Mononuclear cell (primary cell): ENCODE data around the gene CENPK. TPM values are rescaled to one million over a fixed set of nuclear protein-coding genes. Genes with fewer than 3 reads are reported as not detected.
"Not testable (repeated sequence)": the region's sequence is repeated elsewhere in the genome, so short reads cannot be mapped to it uniquely, and the experiment has no call there.

Experiments used
- H3K27me3 ChIP-seq: 2 replicates; pipeline ENCODE4 v1.6.0; 2011; ENCODE audit warnings: low read length, control low read depth; ENCODE audit not compliant: insufficient read depth
- H3K4me1 ChIP-seq: 2 replicates; pipeline ENCODE4 v1.5.1; 2011; ENCODE audit warnings: mild to moderate bottlenecking, low read length, control low read depth; ENCODE audit not compliant: insufficient read depth
- H3K4me3 ChIP-seq: 2 replicates; pipeline ENCODE4 v1.5.1; 2011; ENCODE audit warnings: mild to moderate bottlenecking, low read length, moderate library complexity
- H3K9me3 ChIP-seq: 2 replicates; pipeline ENCODE4 v1.5.1; 2011; ENCODE audit warnings: low read depth, mild to moderate bottlenecking, control low read depth, low read length
- total RNA-seq: library from RNA; depleted of rRNA; stranded (reverse); fragments of >200 nt; gene quantifications from one replicate; pipeline ENCODE4 v1.2.3, GENCODE V29; 2012

Gene CENPK
- total RNA-seq, 1 donor = 7.9 TPM

- H3K27me3 ChIP-seq = no peaks in the 10 kb centered on the region
- H3K9me3 ChIP-seq = no peaks in the 10 kb centered on the region
- no peaks in the 10 kb centered on the region for H3K4me1 ChIP-seq
- no peak overlapping the region for H3K4me3 ChIP-seq
These were observed 18.5 kb downstream of the CENPK start for GRCh38 chr5:65544473-65544872.

GRCh38 chr5:65539827-65540226 is 23.1 kb downstream of the CENPK start:
- Histone ChIP-seq H3K9me3 (no peaks in the 10 kb centered on the region), H3K27me3 (no peaks in the 10 kb centered on the region), H3K4me3 (no peak overlapping the region), H3K4me1 (no peaks in the 10 kb centered on the region)

GRCh38 chr5:65535529-65535987 is 27.4 kb downstream of the CENPK start:
- Histone ChIP-seq H3K4me3 (no peak overlapping the region), H3K27me3 (no peaks in the 10 kb centered on the region), H3K4me1 (no peaks in the 10 kb centered on the region), H3K9me3 (no peaks in the 10 kb centered on the region)

GRCh38 chr5:65530904-65531303 is 32.1 kb downstream of the CENPK start:
- Histone ChIP-seq H3K9me3 (no peaks in the 10 kb centered on the region), H3K27me3 (no peaks in the 10 kb centered on the region), H3K4me1 (no peaks in the 10 kb centered on the region), H3K4me3 (no peak overlapping the region)

- no peaks in the 10 kb centered on the region for H3K9me3 ChIP-seq
- no peak overlapping the region for H3K4me3 ChIP-seq
- no peaks in the 10 kb centered on the region for H3K27me3 ChIP-seq
- H3K4me1 ChIP-seq = no peaks in the 10 kb centered on the region
These were observed 37.2 kb downstream of the CENPK start for GRCh38 chr5:65525726-65526125.

- Histone ChIP-seq H3K27me3 (no peaks in the 10 kb centered on the region), H3K9me3 (no peaks in the 10 kb centered on the region), H3K4me1 (no peaks in the 10 kb centered on the region), H3K4me3 (no peak overlapping the region)
These were observed 50.6 kb downstream of the CENPK start for GRCh38 chr5:65512170-65512937.

GRCh38 chr5:65508978-65509377 is 54.0 kb downstream of the CENPK start:
- H3K9me3 ChIP-seq = no peaks in the 10 kb centered on the region
- no peaks in the 10 kb centered on the region for H3K27me3 ChIP-seq
- H3K4me3 ChIP-seq = no peak overlapping the region
- no peaks in the 10 kb centered on the region for H3K4me1 ChIP-seq

GRCh38 chr5:65506961-65507360 is 56.0 kb downstream of the CENPK start:
- H3K4me1 ChIP-seq = no peaks in the 10 kb centered on the region
- no peaks in the 10 kb centered on the region for H3K9me3 ChIP-seq
- H3K27me3 ChIP-seq = no peaks in the 10 kb centered on the region
- no peak overlapping the region for H3K4me3 ChIP-seq

- H3K9me3 ChIP-seq = no peaks in the 10 kb centered on the region
- no peaks in the 10 kb centered on the region for H3K27me3 ChIP-seq
- H3K4me1 ChIP-seq = no peaks in the 10 kb centered on the region
- H3K4me3 ChIP-seq = no peak overlapping the region
These were observed 73.8 kb downstream of the CENPK start for GRCh38 chr5:65489119-65489518.

GRCh38 chr5:65488038-65488687 is 74.8 kb downstream of the CENPK start:
- H3K4me3 ChIP-seq, H3K4me1 ChIP-seq, H3K9me3 ChIP-seq, H3K27me3 ChIP-seq: not testable (repeated sequence)

GRCh38 chr5:65486803-65487202 is 76.2 kb downstream of the CENPK start:
- H3K4me3 ChIP-seq, H3K4me1 ChIP-seq, H3K27me3 ChIP-seq, H3K9me3 ChIP-seq: not testable (repeated sequence)

GRCh38 chr5:65485405-65485804 is 77.6 kb downstream of the CENPK start:
- Histone ChIP-seq H3K27me3 (peaks cover 8% of the 10 kb centered on the region), H3K9me3 (no peaks in the 10 kb centered on the region), H3K4me1 (peaks cover 10% of the 10 kb centered on the region), H3K4me3 (no peak overlapping the region)

GRCh38 chr5:65483546-65484346 is 79.2 kb downstream of the CENPK start:
- Histone ChIP-seq H3K9me3 (no peaks in the 10 kb centered on the region), H3K4me3 (peak overlapping the region; percentile 79), H3K27me3 (peaks cover 18% of the 10 kb centered on the region), H3K4me1 (peaks cover 16% of the 10 kb centered on the region)

- no peaks in the 10 kb centered on the region for H3K9me3 ChIP-seq
- peaks cover 18% of the 10 kb centered on the region for H3K27me3 ChIP-seq
- H3K4me1 ChIP-seq = peaks cover 16% of the 10 kb centered on the region
- H3K4me3 ChIP-seq = peak overlapping the region; percentile 79
These were observed 80.0 kb downstream of the CENPK start for GRCh38 chr5:65482736-65483545.
